Activated CD8-positive, alpha-beta T cell treated with anti-CD3 and anti-CD28 coated beads, Interleukin-2, amount 10 ng/mL, durations not matched to agents 7 days and 5 days (primary cell): ENCODE data around the gene CDCA3. TPM values are rescaled to one million over a fixed set of nuclear protein-coding genes. Genes with fewer than 3 reads are reported as not detected.
A peak's percentile ranks its signal among the peaks of the same experiment; 100 is the strongest.
"Not testable (repeated sequence)": the region's sequence is repeated elsewhere in the genome, so short reads cannot be mapped to it uniquely, and the experiment has no call there.

Source experiments
- ATAC-seq: fragments of 150-1000 bp; cut with Tn5 transposase; one replicate; pipeline ENCODE4 v1.10.0; 2021; ENCODE audit warnings: moderate library complexity
- CTCF ChIA-PET: fragments of 350-600 bp; sonication (Branson Sonifier 250); formaldehyde crosslinking; loops from one replicate; lab custom pipeline; 2021; ENCODE audit warnings: antibody characterized with exemption; lab: Charles Lee
- POLR2A ChIA-PET: fragments of 350-600 bp; sonication (Branson Sonifier 250); formaldehyde crosslinking; loops from one replicate; lab custom pipeline; 2021; ENCODE audit warnings: antibody characterized with exemption; lab: Charles Lee
- DNase-seq: peaks from one replicate; pipeline ENCODE4 v3.0.0-alpha.2; 2020
- H3K27ac Mint-ChIP-seq: one replicate; pipeline ENCODE4 v1.8.0; 2021; ENCODE audit warnings: mild to moderate bottlenecking, mixed read lengths
- H3K27me3 Mint-ChIP-seq: one replicate; pipeline ENCODE4 v1.8.0; 2021; ENCODE audit warnings: low read depth, mixed read lengths
- H3K36me3 Mint-ChIP-seq: one replicate; pipeline ENCODE4 v1.8.0; 2021; ENCODE audit warnings: low read depth, mixed read lengths
- H3K4me1 Mint-ChIP-seq: one replicate; pipeline ENCODE4 v1.8.0; 2021; ENCODE audit warnings: low read depth, mixed read lengths
- H3K4me3 Mint-ChIP-seq: one replicate; pipeline ENCODE4 v1.8.0; 2021; ENCODE audit warnings: mild to moderate bottlenecking, mixed read lengths
- H3K9me3 Mint-ChIP-seq: one replicate; pipeline ENCODE4 v1.8.0; 2022; ENCODE audit warnings: mixed read lengths; ENCODE audit not compliant: insufficient read depth
- total RNA-seq, 2 experiments: library from RNA; stranded (reverse); gene quantifications; one replicate each; pipeline ENCODE4 v1.2.3, GENCODE V29; 2021

Gene CDCA3
- total RNA-seq, 2 experiments from 2014 or later: 103 to 115 TPM

GRCh38 chr12:6866163-6866919, 15.3 kb upstream of the CDCA3 start:
- CTCF ChIA-PET: interaction anchor here (1.8 to 4.4 kb wide), 4 partner anchors 14 to 72 kb away, joined by 4 to 31 read pairs (median 18); partner anchors contain the start of genes CDCA3 and USP5
- peak overlapping the region; percentile 96 for H3K27ac Mint-ChIP-seq
- peaks cover 70% of the 10 kb centered on the region for H3K36me3 Mint-ChIP-seq
- no peaks in the 10 kb centered on the region for H3K9me3 Mint-ChIP-seq
- no peak for ATAC-seq
- no peaks in the 10 kb centered on the region for H3K27me3 Mint-ChIP-seq
- POLR2A ChIA-PET: interaction anchor here (0.5 to 6.8 kb wide), 15 partner anchors 13 to 254 kb away, joined by 3 to 93 read pairs (median 3); partner anchors contain the start of genes C12orf57, CDCA3, MLF2 and PTPN6
- no peak for DNase-seq
- peak overlapping the region; percentile 98 for H3K4me3 Mint-ChIP-seq
- H3K4me1 Mint-ChIP-seq: peaks cover 47% of the 10 kb centered on the region

DNA sequence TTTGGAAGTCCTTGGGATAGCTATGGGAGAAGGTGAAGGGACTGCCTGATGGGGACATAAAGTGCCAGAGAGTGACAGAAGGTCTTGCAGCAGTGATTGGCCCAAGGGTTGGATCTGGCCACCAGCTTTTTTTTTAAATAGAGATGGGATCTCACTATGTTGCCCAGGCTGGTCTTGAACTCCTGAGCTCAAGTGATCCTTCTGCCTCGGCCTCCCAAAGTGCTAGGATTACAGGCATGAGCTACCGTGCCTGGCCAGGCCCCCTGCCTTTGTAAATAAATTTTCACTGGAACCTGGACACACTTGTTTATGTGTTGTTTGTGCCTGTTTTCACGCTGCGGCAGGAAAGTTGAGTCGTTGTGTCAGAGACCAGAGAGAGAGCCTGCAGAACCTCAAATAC, 14.2 kb upstream of the CDCA3 start:
- CTCF ChIA-PET: interaction anchor here (1.4 to 2.8 kb wide), 2 partner anchors 22 to 26 kb away, joined by 3 to 12 read pairs; no protein-coding TSS in a partner anchor
- not testable (repeated sequence) for DNase-seq, H3K27me3 Mint-ChIP-seq, H3K9me3 Mint-ChIP-seq, H3K4me3 Mint-ChIP-seq, ATAC-seq, H3K27ac Mint-ChIP-seq
- POLR2A ChIA-PET: interaction anchor here (0.9 to 6.8 kb wide), 4 partner anchors 12 to 233 kb away, joined by 3 to 93 read pairs (median 4); partner anchors contain the start of genes CDCA3, MLF2 and USP5
- Mint-ChIP-seq H3K4me1 (peaks cover 37% of the 10 kb centered on the region), H3K36me3 (peaks cover 70% of the 10 kb centered on the region)

DNA sequence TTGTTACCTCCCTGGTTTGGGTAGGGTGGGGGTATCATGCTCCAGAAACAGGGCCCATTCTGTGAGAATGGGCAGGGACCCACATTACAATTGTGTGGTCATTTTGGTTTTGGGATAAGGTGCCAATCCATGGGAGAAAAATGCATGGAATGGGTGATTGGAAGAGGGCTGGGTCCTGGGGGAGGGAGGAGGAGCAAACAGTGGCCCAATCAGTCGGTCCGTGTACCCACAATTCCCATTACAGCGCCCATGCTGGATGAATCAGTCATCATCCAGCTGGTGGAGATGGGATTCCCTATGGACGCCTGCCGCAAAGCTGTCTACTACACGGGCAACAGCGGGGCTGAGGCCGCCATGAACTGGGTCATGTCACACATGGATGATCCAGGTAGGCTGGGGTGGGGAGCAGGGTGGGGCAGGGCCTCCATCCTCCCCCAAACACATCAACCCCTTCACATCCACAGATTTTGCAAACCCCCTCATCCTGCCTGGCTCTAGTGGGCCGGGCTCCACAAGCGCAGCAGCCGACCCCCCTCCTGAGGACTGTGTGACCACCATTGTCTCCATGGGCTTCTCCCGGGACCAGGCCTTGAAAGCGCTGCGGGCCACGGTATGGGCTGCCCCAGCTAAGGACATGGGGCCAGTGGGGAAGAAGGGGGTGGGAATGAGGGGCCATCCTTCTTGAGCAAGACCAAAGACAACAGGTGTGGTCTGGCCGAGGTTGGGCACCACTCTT, 12.7 kb upstream of the CDCA3 start:
- ChIA-PET POLR2A (interaction anchor here (0.7 to 6.8 kb wide), 2 partner anchors 11 kb away, joined by 4 to 93 read pairs; partner anchors contain the start of genes CDCA3 and USP5), CTCF (interaction anchor here (0.9 to 1.2 kb wide), 3 partner anchors 9 to 83 kb away, joined by 3 to 4 read pairs (median 3); no protein-coding TSS in a partner anchor)
- no peak overlapping the region for H3K4me3 Mint-ChIP-seq
- peaks cover 64% of the 10 kb centered on the region for H3K36me3 Mint-ChIP-seq
- no peak overlapping the region for H3K27ac Mint-ChIP-seq
- DNase-seq (no peak), ATAC-seq (no peak)
- no peaks in the 10 kb centered on the region for H3K9me3 Mint-ChIP-seq
- H3K27me3 Mint-ChIP-seq: no peaks in the 10 kb centered on the region
- peaks cover 21% of the 10 kb centered on the region for H3K4me1 Mint-ChIP-seq

GRCh38 chr12:6863033-6863432, 11.9 kb upstream of the CDCA3 start:
- no peak for DNase-seq
- H3K27ac Mint-ChIP-seq: no peak overlapping the region

GRCh38 chr12:6861391-6861790, 10.3 kb upstream of the CDCA3 start:
- Mint-ChIP-seq H3K27me3 (no peaks in the 10 kb centered on the region), H3K9me3 (no peaks in the 10 kb centered on the region), H3K36me3 (peaks cover 66% of the 10 kb centered on the region), H3K27ac (no peak overlapping the region), H3K4me3 (no peak overlapping the region), H3K4me1 (peaks cover 6% of the 10 kb centered on the region)
- DNase-seq: no peak
- ChIA-PET CTCF (interaction anchor here (1.0 to 1.1 kb wide), 2 partner anchors 11 to 324 kb away, joined by 3 read pairs; no protein-coding TSS in a partner anchor), POLR2A (interaction anchor here (0.7 to 1.8 kb wide), 3 partner anchors 9 to 82 kb away, joined by 3 to 13 read pairs (median 4); partner anchors contain the start of genes C12orf57, CDCA3, RNU7-1 and USP5)
- ATAC-seq: no peak

More at GRCh38 chr12:6863033-6863432, 11.9 kb upstream of the CDCA3 start:
- no peak for ATAC-seq
- Mint-ChIP-seq H3K27me3 (no peaks in the 10 kb centered on the region), H3K4me1 (peaks cover 15% of the 10 kb centered on the region), H3K4me3 (no peak overlapping the region), H3K36me3 (peaks cover 59% of the 10 kb centered on the region), H3K9me3 (no peaks in the 10 kb centered on the region)
- ChIA-PET CTCF (interaction anchor here (0.9 kb wide), 2 partner anchors 9 to 27 kb away, joined by 3 to 4 read pairs; no protein-coding TSS in a partner anchor), POLR2A (interaction anchor here (0.7 kb wide), 1 partner anchor 10 kb away, joined by 4 read pairs; no protein-coding TSS in a partner anchor)

- ATAC-seq (no peak), DNase-seq (no peak)
- ChIA-PET POLR2A (interaction anchor here (0.7 to 1.8 kb wide), 3 partner anchors 9 to 83 kb away, joined by 3 to 13 read pairs (median 4); partner anchors contain the start of genes C12orf57, CDCA3, RNU7-1 and USP5), CTCF (interaction anchor here (1.0 to 1.1 kb wide), 2 partner anchors 11 to 323 kb away, joined by 3 read pairs; no protein-coding TSS in a partner anchor)
- Mint-ChIP-seq H3K27ac (no peak overlapping the region), H3K27me3 (no peaks in the 10 kb centered on the region), H3K4me3 (no peak overlapping the region), H3K4me1 (peaks cover 2% of the 10 kb centered on the region), H3K36me3 (peaks cover 65% of the 10 kb centered on the region), H3K9me3 (no peaks in the 10 kb centered on the region)
Observed at GRCh38 chr12:6860942-6861341, 9.9 kb upstream of the CDCA3 start.

- ChIA-PET CTCF (interaction anchor here (1.0 kb wide), 1 partner anchor 323 kb away, joined by 3 read pairs; no protein-coding TSS in a partner anchor), POLR2A (no interaction called here)
- no peak overlapping the region for H3K27ac Mint-ChIP-seq
- no peaks in the 10 kb centered on the region for H3K9me3 Mint-ChIP-seq
- no peaks in the 10 kb centered on the region for H3K4me1 Mint-ChIP-seq
- H3K4me3 Mint-ChIP-seq: no peak overlapping the region
- no peak for DNase-seq
- no peak for ATAC-seq
- H3K27me3 Mint-ChIP-seq: no peaks in the 10 kb centered on the region
- H3K36me3 Mint-ChIP-seq: peaks cover 65% of the 10 kb centered on the region
Observed at GRCh38 chr12:6860116-6860515, 9.0 kb upstream of the CDCA3 start.

- Mint-ChIP-seq H3K36me3 (peaks cover 64% of the 10 kb centered on the region), H3K27me3 (no peaks in the 10 kb centered on the region), H3K27ac (no peak overlapping the region), H3K9me3 (no peaks in the 10 kb centered on the region), H3K4me3 (no peak overlapping the region), H3K4me1 (peaks cover 10% of the 10 kb centered on the region)
- DNase-seq (no peak), ATAC-seq (no peak)
- ChIA-PET CTCF (no interaction called here), POLR2A (no interaction called here)
Observed at GRCh38 chr12:6858799-6859198, 7.7 kb upstream of the CDCA3 start.

GRCh38 chr12:6855322-6855721, 4.2 kb upstream of the CDCA3 start:
- POLR2A ChIA-PET: interaction anchor here (6.6 kb wide), 1 partner anchor 12 kb away, joined by 93 read pairs; the partner anchor contains the start of gene TPI1
- ATAC-seq: no peak
- no peak for DNase-seq
- Mint-ChIP-seq H3K27me3 (no peaks in the 10 kb centered on the region), H3K36me3 (peaks cover 46% of the 10 kb centered on the region), H3K27ac (no peak overlapping the region), H3K4me3 (no peak overlapping the region), H3K4me1 (peaks cover 23% of the 10 kb centered on the region), H3K9me3 (no peaks in the 10 kb centered on the region)
- CTCF ChIA-PET: interaction anchor here (7.0 to 13.9 kb wide), 2 partner anchors 16 to 19 kb away, joined by 121 to 130 read pairs; partner anchors contain the start of genes GNB3 and SPSB2

GRCh38 chr12:6854036-6854435, 3.0 kb upstream of the CDCA3 start:
- Mint-ChIP-seq H3K9me3 (no peaks in the 10 kb centered on the region), H3K36me3 (peaks cover 49% of the 10 kb centered on the region), H3K27me3 (no peaks in the 10 kb centered on the region), H3K27ac (peak overlapping the region; percentile 98), H3K4me3 (no peak overlapping the region), H3K4me1 (peaks cover 35% of the 10 kb centered on the region)
- no peak for DNase-seq
- POLR2A ChIA-PET: interaction anchor here (4.0 to 6.6 kb wide), 2 partner anchors 13 to 18 kb away, joined by 47 to 93 read pairs; partner anchors contain the start of genes SPSB2 and TPI1
- CTCF ChIA-PET: interaction anchor here (1.2 to 13.9 kb wide), 5 partner anchors 13 to 101 kb away, joined by 5 to 130 read pairs (median 23); partner anchors contain the start of genes GNB3, MLF2, SPSB2 and TPI1
- ATAC-seq: no peak
